ENCODE data around the gene COL8A2.

The COL8A2 gene

DNA sequence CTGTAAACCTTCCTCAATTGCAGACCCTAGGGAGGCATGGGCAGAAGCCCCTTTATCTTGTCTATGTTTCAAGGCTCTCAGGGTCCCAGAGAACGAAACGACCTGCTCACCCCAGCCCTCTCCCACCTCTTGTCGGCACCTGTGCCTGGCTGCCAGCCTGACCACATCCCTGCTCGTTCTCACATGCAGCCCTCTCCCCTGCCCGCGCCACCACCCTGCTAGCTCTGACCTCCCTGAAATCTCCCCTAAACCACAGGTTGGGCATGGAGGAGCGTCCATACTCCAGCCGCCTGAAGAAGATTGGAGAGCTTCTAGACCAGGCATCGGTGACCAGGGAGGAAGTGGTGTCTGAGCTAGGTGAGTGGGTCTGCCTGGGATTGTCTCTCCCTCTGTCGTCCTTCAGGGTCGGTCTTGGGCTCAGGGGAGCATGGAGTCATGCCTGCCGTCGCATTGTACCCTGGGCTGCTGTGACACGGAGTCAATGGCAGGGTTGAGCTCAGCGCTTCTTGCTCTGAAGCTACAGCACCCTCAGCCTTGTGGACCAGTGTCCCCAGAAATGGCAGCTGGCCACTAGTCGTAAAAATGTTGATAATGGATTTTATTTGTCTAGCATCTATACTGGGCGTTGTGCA, 32.7 kb downstream of the COL8A2 start:
- FAIRE-seq = no peak

DNA sequence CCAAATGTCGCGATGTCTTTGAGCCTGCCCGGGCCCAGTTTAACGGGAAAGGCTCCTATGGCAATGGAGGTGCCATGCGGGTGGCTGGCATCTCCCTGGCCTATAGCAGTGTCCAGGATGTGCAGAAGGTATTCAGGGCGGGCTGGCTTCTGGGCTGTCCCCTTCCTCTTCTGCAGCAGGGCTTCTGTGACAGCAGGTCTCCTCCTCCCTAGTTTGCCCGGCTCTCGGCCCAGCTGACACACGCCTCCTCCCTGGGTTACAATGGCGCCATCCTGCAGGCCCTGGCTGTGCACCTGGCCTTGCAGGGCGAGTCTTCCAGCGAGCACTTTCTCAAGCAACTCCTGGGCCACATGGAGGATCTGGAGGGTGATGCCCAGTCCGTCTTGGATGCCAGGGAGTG, 33.3 kb downstream of the COL8A2 start:
- DNase-seq (ENCODE audit: low spot score) (no peak), FAIRE-seq (no peak)

More for the DNA sequence above, 32.7 kb downstream of the COL8A2 start:
- DNase-seq (ENCODE audit: low spot score) = no peak

DNA sequence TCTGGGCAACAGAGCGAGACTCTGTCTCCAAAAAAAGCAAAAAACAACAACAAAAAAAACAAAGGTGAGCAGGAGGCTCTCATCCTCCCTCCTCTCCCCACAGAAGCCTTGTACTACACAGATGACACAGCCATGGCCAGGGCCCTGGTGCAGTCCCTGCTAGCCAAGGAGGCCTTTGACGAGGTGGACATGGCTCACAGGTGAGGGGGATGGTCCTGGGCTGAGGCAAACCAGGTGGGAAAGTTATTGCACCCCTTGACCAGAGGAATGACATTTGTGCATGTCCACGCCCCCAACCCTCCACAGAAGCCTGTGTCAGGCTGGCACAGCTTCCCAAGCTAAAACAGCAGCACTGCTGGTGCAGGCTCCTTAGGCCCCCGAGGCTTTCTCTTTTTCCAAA, 33.9 kb downstream of the COL8A2 start:
- no peak for FAIRE-seq
- no peak for DNase-seq (ENCODE audit: low spot score)

DNA sequence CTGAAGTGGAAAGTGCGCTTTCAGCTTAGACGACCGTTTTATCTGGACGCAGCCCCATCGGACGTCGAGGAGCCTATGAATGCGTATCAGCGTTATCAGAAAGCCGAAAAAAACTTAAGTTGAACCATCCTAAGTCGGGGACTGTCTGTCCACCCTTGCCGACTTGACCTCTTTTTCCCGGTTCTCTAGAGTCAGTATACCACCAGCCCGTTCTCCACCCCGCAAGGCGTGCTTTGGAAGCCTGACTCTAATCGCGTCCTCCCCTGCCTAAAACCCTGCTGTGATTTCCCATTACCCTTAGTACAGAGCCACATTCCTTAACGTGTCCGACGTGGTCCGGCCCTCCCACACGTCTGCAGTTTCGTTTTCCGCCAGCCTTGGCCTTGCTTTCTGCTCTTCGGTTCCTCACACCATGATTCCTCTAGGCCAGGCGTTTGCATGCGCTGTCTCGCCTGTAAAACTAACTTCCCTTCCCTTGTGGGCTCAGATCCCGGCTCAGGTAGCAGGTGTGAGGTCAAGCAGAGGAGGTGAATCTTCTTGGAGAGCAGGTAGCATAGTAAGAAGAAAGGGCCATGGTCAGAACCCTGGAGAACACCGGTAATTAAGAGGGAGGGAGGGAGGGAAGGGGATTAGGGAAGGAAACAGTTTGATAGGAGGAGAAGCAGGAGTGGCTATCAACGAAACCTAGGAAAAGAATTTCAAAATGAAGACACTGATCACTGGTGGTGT, 35.5 kb downstream of the COL8A2 start:
- no peak for DNase-seq (ENCODE audit: low spot score)
- FAIRE-seq = no peak

DNA sequence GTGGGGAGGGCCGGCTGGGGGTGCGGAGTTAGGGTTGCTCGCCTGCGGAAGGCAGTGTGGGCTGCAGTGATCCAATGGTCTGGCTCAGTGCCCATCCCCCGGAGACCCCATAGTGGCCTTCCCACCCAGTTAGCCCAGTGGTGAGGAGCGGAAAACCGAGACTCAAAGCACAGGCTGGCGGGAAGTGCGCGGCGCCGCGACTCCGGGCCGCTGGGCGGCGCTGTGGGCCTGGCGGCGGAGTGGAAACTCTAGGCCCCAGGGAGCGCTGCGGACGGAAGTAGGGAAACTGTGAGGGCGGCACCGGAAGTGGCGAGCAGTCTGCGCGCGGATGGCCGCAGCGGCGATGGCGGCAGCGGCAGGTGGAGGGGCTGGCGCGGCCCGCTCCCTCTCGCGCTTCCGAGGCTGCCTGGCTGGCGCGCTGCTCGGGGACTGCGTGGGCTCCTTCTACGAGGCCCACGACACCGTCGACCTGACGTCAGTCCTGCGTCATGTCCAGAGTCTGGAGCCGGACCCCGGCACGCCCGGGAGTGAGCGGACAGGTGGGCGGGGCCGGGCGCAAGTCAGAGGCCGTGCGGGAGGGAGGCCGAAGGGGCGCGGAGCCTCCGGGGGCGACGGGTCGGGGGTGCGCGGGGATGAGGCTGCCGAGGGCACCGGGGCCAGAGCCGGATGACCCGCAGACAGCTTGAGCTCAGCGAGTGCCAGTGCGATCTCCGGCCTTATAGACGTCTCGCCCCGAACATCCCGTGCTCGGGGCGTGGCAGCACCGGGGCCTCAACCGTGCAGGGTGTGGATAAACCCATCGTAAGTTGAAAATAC, 36.2 kb downstream of the COL8A2 start, which contains the start of gene ADPRS:
ADPRS (plus strand) TSS at position 316 of the 816 bp plus-strand sequence; CDS start at position 329, 13 bp downstream.
- DNase-seq (ENCODE audit: low spot score) = peak; percentile 94
- FAIRE-seq = peak; percentile 85

DNA sequence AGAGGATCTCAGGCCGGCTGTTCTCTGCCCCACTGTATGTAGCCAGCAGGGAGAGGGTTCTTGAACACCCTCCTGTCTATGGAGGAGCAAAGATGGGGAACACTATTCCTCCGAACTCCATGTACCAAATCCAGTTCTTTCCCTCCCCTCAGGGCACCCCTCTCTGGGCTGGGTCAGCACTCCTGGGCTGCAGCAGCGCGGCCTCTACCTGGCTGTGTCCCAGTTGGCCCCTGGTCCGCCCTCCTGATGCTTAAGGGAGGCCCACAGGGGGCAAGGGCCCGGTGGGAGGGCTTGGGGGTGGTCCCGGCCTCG, 36.8 kb downstream of the COL8A2 start:
- FAIRE-seq = no peak
- DNase-seq (ENCODE audit: low spot score) = no peak

DNA sequence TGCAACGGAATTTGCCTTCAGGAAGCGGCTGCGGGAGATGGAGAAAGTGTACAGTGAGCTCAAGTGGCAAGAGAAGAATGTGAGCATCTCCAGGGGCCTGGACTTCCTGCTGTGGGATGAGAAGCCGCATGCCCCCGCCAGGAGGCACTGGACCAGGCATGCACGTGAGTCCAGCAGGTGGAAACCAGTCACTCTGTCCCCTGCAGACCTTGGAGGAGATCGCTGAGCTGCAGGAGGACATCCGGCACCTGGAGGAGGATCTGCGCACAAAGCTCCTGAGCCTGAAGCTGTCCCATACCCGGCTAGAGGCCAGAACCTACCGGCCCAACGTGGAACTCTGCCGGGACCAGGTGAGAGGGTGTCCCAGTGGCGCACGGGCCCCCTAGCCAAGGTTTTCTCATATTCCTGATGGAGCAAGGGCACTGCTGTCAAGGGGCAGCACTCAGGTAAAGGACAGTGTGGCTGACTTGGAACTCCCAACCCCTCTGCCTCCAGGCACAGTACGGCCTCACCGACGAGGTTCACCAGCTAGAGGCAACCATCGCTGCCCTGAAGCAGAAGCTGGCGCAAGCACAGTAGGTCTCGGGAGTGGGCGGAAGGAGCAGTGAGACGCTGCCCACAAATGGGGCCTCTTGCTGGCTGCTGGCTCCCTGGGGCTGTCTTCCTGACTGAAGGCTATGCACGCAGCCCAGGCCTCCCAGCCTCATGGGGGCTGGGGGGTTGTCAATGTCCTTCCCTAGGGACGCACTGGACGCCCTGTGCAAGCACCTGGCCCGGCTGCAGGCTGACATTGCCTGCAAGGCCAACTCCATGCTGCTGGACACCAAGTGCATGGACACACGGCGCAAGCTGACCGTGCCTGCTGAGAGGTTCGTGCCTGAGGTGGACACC, 37.5 kb downstream of the COL8A2 start:
- peak; percentile 74 for FAIRE-seq
- DNase-seq (ENCODE audit: low spot score) = no peak

DNA sequence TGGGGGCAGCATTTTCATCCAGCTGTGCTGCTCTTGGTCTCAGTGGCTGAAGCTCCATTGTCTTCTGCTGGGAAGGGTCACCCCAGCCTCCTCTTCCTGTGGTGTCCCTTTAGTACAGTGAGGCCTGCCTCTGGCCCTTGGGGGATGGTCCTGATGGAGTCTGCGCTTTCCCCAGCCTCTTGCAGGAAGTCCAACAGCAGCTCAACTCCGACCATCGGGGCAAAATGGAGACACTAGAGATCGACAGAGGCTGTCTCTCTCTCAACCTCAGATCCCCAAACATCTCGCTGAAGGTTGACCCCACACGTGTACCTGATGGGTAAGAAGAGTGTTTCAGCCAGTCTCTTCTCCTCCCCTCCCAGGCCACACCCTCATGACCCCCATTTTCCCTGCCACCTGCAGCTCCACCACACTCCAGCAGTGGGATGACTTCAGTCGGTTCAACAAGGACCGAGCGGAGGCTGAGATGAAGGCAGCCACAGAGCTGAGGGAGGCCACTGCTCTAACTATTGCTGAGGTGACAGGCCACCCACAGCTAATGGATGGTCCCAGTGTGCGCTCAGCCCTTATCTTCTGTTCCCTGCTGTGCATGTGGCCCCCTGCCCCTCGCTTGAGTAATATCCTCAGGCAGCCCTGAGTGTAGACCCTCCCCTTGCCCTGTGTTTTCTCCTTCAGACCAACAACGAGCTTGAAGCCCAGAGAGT, 38.3 kb downstream of the COL8A2 start:
- DNase-seq (ENCODE audit: low spot score) (no peak), FAIRE-seq (no peak)

DNA sequence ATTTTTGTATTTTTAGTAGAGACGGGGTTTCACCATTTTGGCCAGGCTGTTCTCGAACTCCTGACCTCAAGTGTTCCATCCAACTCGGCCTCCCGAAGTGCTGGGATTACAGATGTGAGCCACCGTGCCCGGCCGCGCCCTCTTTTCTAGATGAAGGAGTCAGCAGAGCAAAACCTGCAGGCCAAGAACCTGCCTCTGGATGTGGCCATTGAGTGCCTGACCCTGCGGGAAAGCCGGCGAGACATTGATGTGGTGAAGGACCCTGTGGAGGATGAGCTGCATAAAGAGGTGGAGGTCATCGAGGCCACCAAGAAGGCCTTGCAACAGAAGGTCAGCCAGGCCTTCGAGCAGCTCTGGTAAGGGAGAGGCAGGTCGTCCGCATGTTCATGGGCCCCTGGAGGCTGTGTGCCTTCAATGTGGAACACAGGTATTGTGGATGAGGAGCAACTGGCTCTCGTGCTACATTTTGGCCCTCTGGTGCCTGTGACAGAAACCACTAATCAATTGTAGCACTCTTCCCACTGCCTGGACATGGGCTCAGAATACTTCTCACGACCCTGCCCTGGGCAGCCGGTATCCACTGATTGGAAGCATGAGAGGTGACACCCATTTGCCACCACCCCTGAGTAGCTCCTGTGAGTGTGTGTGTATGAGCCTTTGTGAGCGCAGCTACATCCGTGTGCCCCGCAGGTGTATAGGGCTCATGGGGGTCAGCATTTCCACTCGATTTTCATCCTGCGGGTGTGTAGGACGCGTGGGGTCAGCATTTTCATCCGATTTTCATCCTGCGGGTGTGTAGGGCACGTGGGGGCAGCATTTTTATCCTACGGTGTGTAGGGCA, 39.1 kb downstream of the COL8A2 start:
- no peak for DNase-seq (ENCODE audit: low spot score)
- no peak for FAIRE-seq

DNA sequence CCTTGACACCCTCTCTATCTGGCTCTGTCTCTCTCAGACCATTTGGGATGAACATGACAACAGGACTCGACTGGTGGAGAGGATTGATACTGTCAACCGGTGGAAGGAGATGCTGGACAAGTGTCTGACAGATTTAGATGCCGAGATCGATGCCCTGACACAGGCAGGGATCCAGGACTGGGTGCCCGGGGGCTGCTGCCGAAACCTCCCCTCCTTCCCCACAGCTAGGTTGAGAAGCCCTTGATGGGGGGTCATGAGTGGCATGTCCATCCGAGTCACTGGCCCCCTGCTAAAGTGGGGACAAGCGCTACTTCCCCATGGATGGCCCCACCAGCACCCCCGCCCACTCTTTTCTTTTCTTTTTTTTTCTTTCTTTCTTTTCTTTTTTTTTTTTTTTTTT, 39.9 kb downstream of the COL8A2 start:
- no peak for DNase-seq (ENCODE audit: low spot score)
- no peak for FAIRE-seq

DNA sequence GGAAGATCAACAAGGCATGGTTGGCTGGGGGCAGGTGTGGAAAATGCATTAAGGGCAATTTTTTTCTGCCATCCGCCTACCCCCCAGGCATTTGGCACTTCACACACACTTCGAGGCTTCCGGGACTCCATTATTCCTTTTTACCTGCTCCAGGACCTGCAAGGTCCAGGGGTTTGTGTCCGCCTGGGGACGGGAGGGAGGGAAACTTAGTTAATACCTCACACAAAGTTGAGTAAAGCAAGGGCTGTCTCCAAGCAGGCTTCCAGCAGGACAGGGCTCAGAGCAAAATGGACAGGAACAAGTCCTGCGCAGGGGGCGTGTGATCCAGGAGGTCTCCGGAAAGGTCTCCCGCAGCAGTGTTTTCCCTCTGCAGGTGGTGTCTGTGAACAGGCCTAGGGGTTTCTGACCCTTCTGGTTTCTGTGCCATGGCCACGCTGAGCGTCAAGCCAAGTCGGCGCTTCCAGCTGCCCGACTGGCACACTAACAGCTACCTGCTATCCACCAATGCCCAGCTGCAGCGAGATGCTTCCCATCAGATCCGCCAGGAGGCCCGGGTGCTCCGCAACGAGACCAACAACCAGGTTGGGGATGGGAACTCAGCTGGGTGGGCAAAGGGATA, 40.4 kb downstream of the COL8A2 start:
- no peak for DNase-seq (ENCODE audit: low spot score)
- no peak for FAIRE-seq

DNA sequence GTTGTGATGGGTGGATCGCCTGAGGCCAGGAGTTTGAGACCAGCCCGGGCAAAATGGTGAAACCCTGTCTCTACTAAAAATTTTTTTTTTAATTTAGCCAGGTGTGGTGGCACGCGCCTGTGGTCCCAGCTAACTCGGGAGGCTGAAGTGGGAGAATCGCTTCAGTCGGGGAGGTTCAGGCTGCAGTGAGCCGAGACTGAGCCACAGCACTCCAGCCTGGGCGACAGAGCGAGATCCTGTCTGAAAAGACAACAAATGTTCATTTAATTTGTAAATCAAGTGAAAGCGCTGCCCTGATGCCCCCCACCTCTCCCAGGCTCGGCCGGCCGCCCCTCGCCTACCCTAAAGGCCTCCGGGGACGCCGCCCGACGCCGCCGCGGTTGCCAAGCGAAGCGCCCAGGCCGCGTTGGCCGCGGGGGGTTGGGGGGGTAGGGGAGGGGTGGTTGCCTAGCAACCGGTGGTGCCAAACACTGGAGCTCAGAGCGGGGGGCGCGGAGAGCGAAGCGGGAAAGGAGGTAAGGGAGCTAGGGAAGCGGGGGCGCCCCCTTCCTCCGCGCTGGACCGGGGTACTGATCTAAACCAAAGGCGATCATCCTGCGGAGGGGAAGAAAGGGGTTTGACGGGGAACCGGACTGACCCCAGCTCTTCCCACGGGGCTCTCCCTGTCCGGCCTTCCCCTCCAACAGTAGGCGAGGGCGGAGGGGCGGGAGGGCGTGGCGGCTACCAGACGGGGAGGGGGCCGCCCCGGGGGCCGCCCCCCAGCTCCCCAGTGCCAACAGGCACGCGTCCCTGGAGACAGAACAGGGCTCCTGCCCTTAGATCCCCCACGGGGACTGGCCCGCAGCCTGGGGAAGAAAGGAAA, 41.2 kb downstream of the COL8A2 start, which contains the start of gene TEKT2:
TEKT2 (plus strand) TSS at position 460 of the 862 bp plus-strand sequence. CDS start 828 bp downstream, outside the sequence.
- no peak for DNase-seq (ENCODE audit: low spot score)

DNA sequence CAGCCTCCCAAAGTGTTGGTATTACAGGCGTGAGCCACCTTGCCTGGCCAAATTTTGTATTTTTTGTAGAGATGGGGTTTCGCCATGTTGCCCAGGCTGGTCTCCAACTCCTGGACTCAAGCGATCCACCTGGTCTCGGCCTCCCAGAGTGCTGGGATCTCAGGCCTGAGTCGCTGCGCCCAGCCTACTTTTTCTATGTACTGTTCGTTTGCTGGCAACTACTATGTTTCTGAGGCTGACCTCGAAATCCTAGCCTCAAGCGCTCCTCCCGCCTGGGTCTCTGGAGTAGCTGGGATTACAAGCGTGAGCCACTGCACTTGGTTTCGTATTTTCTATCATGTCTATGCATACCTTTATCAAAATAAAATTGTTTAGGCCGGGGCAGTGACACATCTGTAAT, 41.8 kb downstream of the COL8A2 start:
- no peak for DNase-seq (ENCODE audit: low spot score)
- FAIRE-seq = no peak

More for the DNA sequence above, 41.2 kb downstream of the COL8A2 start, which contains the start of gene TEKT2:
- no peak for FAIRE-seq

DNA sequence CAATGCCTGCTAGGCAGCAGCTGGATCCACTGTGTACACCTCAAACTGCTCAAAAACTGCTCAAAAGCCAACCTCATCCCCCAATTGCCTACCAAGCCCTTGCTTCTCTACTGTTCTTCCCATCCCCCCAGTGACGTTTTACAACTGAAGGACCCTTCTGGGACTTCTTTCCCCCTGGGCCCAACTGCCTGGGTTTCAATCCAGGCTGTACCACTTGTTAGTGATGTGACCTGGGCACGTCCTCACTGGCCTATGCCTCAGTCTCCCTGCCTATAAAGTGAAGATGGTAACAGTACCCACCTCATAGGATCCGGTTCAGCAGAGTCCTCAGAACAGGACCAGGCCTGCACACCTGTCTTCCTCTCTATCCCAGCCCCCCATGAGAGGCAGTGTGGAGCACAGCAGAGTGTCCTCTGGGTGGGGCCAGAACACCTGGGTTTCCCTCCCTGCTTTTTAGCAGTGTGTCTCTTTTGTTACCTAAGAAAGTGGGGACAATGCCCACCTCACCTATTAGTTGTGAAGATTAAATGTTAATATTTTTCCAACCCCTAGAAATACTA, 43.0 kb downstream of the COL8A2 start:
- FAIRE-seq = no peak
- DNase-seq (ENCODE audit: low spot score) = no peak

DNA sequence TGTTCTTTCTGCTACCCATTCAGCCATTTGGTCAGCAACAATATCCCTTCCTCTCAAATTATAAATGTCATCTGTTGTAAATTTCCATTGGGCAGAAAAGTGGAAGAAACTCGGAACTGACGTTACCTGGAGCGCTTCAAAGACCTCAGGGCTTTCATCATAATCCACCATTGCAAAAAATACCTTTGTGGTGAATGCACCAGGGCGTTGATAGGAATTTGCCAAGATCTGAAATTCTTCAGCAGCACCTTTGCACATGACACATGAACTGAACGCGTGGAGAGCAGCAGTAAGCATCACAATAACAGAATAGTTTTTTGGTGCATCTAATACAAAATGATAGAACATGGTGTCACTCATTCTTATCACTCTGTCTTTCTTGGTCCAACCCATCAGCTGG, 44.2 kb downstream of the COL8A2 start:
- no peak for FAIRE-seq
- peak; percentile 43 for DNase-seq (ENCODE audit: low spot score)

DNA sequence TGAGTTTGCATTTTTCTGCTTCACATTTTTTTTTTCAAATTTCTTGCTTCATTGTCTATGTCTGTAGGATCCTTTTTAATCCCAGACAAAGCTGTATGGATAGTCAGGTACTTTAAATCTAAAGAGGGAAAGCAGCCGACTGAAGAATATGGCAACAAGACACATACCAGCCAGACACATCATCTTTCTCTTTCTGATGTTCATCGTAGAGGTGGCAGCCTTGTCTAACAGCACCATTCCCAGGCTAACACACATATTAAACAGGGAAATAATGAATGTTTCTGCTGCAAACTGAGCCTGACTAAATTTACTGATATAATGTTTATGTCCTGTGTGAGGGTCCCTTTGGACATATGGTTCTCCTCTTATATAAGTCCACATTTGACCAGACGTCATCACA, 44.8 kb downstream of the COL8A2 start:
- DNase-seq (ENCODE audit: low spot score) (no peak), FAIRE-seq (no peak)

DNA sequence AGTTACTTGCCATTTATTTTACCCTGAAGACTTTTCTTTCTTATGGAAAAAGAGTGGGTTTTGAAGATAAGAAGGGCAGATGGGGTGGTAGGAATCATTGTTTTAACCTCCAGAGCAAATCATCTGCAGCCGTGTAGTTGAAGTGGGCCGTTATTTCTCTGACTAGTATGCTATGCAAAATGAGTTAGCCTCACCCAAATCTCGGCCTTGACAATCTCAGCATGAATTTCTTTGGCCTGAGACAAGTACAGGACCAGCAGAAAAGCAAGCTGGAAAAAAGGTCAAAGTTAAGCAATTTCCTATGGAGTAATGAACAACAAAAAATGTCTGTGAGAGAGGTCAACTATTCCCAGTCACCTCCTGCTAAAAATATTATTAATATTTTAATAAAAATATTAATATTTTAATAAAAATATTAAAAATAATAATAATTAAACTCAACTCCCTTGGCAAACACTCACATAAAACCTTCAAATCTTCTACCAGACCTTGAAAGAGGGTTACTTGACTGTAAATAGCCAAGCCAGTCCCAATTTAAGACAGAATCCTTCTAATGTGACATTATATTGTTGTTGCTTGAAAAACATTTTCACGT, 47.9 kb downstream of the COL8A2 start:
- no peak for FAIRE-seq
- no peak for DNase-seq (ENCODE audit: low spot score)
